SK-N-SH treated with all-trans-retinoic acid at 6 μM for 48 hours (cell line): ENCODE measurements around the gene UNCX.

Experiments used
- ATAC-seq: fragments of 200-7000 bp; cut with Tn5 transposase; 3 replicates; pipeline ENCODE4 v1.9.1; 2020; ENCODE audit warnings: mild to moderate bottlenecking, moderate library complexity
- ARNTL ChIP-seq: fragments of 450-650 bp; formaldehyde crosslinking; IDR thresholded peaks from 2 replicates; pipeline ENCODE4 v1.5.0; 2020; ENCODE audit warnings: low read depth, mild to moderate bottlenecking, moderate library complexity, borderline replicate concordance
- CREB5 ChIP-seq: fragments of 250-450 bp; sonication (Bioruptor Pico); IDR thresholded peaks from 2 replicates; pipeline ENCODE4 v1.5.1; 2020; ENCODE audit warnings: low read depth, mild to moderate bottlenecking, moderate library complexity
- CSDC2 ChIP-seq: fragments of 250-450 bp; sonication (Bioruptor Pico); IDR thresholded peaks from 2 replicates; pipeline ENCODE4 v1.5.0; 2020; ENCODE audit warnings: mild to moderate bottlenecking, moderate library complexity
- CSRNP3 ChIP-seq: fragments of 250-450 bp; sonication (Bioruptor Pico); IDR thresholded peaks from 2 replicates; pipeline ENCODE4 v1.5.1; 2021; ENCODE audit warnings: mild to moderate bottlenecking, moderate library complexity
- ESRRG ChIP-seq: fragments of 250-450 bp; sonication (Bioruptor Pico); IDR thresholded peaks from 2 replicates; pipeline ENCODE4 v1.6.1; 2021; ENCODE audit warnings: mild to moderate bottlenecking
- GLIS3 ChIP-seq: fragments of 250-450 bp; sonication (Bioruptor Pico); IDR thresholded peaks from 2 replicates; pipeline ENCODE4 v1.5.0; 2020; ENCODE audit warnings: mild to moderate bottlenecking, moderate library complexity
- ISL1 ChIP-seq: fragments of 250-450 bp; sonication (Bioruptor Pico); IDR thresholded peaks from 2 replicates; pipeline ENCODE4 v2.1.2; 2022; ENCODE audit warnings: mild to moderate bottlenecking, moderate library complexity
- OSR1 ChIP-seq: fragments of 250-450 bp; sonication (Bioruptor Pico); IDR thresholded peaks from 2 replicates; pipeline ENCODE4 v1.8.0; 2022; ENCODE audit warnings: moderate library complexity, mild to moderate bottlenecking, inconsistent platforms
- PATZ1 ChIP-seq: fragments of 250-450 bp; sonication (Bioruptor Pico); IDR thresholded peaks from 2 replicates; pipeline ENCODE4 v1.8.0; 2020; ENCODE audit warnings: mild to moderate bottlenecking, moderate library complexity, borderline replicate concordance
- POU6F1 ChIP-seq: fragments of 250-450 bp; sonication (Bioruptor Pico); IDR thresholded peaks from 2 replicates; pipeline ENCODE4 v1.8.0; 2021; ENCODE audit warnings: low read depth, mild to moderate bottlenecking, moderate library complexity, borderline replicate concordance
- PPARA ChIP-seq: fragments of 250-450 bp; sonication (Bioruptor Pico); IDR thresholded peaks from 2 replicates; pipeline ENCODE4 v1.5.0; 2020; ENCODE audit warnings: mild to moderate bottlenecking, borderline replicate concordance
- RARB ChIP-seq: fragments of 250-450 bp; sonication (Bioruptor Pico); IDR thresholded peaks from 2 replicates; pipeline ENCODE4 v1.8.0; 2021; ENCODE audit warnings: mild to moderate bottlenecking, moderate library complexity
- TCF4 ChIP-seq: fragments of 250-450 bp; sonication (Bioruptor Pico); IDR thresholded peaks from 2 replicates; pipeline ENCODE4 v1.8.0; 2021; ENCODE audit warnings: mild to moderate bottlenecking, moderate library complexity, borderline replicate concordance
- TOX ChIP-seq: fragments of 250-450 bp; sonication (Bioruptor Pico); IDR thresholded peaks from 2 replicates; pipeline ENCODE4 v1.8.0; 2021; ENCODE audit warnings: mild to moderate bottlenecking, moderate library complexity, borderline replicate concordance
- TSHZ2 ChIP-seq: fragments of 250-450 bp; sonication (Bioruptor Pico); IDR thresholded peaks from 2 replicates; pipeline ENCODE4 v1.5.0; 2020; ENCODE audit warnings: mild to moderate bottlenecking, moderate library complexity
- ZC3H10 ChIP-seq: fragments of 250-450 bp; sonication (Bioruptor Pico); IDR thresholded peaks from 2 replicates; pipeline ENCODE4 v1.5.1; 2021; ENCODE audit warnings: mild to moderate bottlenecking, moderate library complexity
- ZFP3 ChIP-seq: fragments of 250-450 bp; sonication (Bioruptor Pico); IDR thresholded peaks from 2 replicates; pipeline ENCODE4 v1.5.0; 2020; ENCODE audit warnings: mild to moderate bottlenecking, moderate library complexity
- ZFP30 ChIP-seq: fragments of 450-650 bp; formaldehyde crosslinking; IDR thresholded peaks from 2 replicates; pipeline ENCODE4 v1.5.0; 2022; ENCODE audit warnings: mild to moderate bottlenecking, moderate library complexity
- ZNF70 ChIP-seq: fragments of 450-650 bp; formaldehyde crosslinking; IDR thresholded peaks from 2 replicates; pipeline ENCODE4 v1.5.0; 2020; ENCODE audit warnings: mild to moderate bottlenecking, moderate library complexity
- ZNF8 ChIP-seq: fragments of 450-650 bp; formaldehyde crosslinking; IDR thresholded peaks from 2 replicates; pipeline ENCODE4 v1.5.0; 2020; ENCODE audit warnings: mild to moderate bottlenecking, moderate library complexity

Gene UNCX

GRCh38 chr7:1248143-1248915 is 15.7 kb downstream of the UNCX start:
- TF ChIP-seq TOX (no peak), ARNTL (CRISPR knock-in tag) (no peak), ESRRG (CRISPR knock-in tag) (no peak), RARB (CRISPR knock-in tag) (no peak), ZC3H10 (CRISPR knock-in tag) (no peak), TCF4 (CRISPR knock-in tag) (no peak), CSDC2 (CRISPR knock-in tag) (no peak), ZFP3 (no peak), CSRNP3 (CRISPR knock-in tag) (no peak), CREB5 (CRISPR knock-in tag) (no peak)
- no peak for ATAC-seq

- ATAC-seq, result no peak
- no peak for TF ChIP-seq TCF4 (CRISPR knock-in tag)
- no peak for TF ChIP-seq RARB (CRISPR knock-in tag)
- no peak for TF ChIP-seq ISL1 (CRISPR knock-in tag)
- no peak for TF ChIP-seq PATZ1
- no peak for TF ChIP-seq OSR1 (CRISPR knock-in tag)
- no peak for TF ChIP-seq GLIS3
- no peak for TF ChIP-seq CSDC2 (CRISPR knock-in tag)
- TF ChIP-seq TSHZ2 (CRISPR knock-in tag), result no peak
- no peak for TF ChIP-seq ZNF8
- TF ChIP-seq PPARA, result no peak
- TF ChIP-seq TOX, result no peak
- TF ChIP-seq POU6F1, result no peak
- no peak for TF ChIP-seq ZNF70 (CRISPR knock-in tag)
- TF ChIP-seq CSRNP3 (CRISPR knock-in tag), result no peak
- TF ChIP-seq ESRRG (CRISPR knock-in tag), result no peak
- no peak for TF ChIP-seq ZFP30
- TF ChIP-seq, all 23 proteins: peak for 0
Observed at GRCh38 chr7:1248916-1249581, 16.4 kb downstream of the UNCX start.
